ENCODE measurements around the gene KIF5B. TPM values are rescaled to one million over a fixed set of nuclear protein-coding genes. Genes with fewer than 3 reads are reported as not detected.

The KIF5B gene
- total and polyA plus RNA-seq, 9 of the 15 experiments (the other 6 are each of a cell fraction or from before 2014, with no cell fraction given), result 24.4 to 94.4 (median 68.9) TPM

GRCh38 chr10:31990937-31991336 lies 65.3 kb downstream of the KIF5B start (continued):
- TF ChIP-seq TSHZ1 (CRISPR knock-in tag; IDR thresholded peaks at IDR 0.05) (no peak), CHCHD3 (CRISPR knock-in tag; IDR thresholded peaks at IDR 0.05) (no peak), CBFB (CRISPR knock-in tag; IDR thresholded peaks at IDR 0.05) (no peak), KLF6 (CRISPR knock-in tag; IDR thresholded peaks at IDR 0.05; ENCODE audit: borderline replicate concordance) (no peak), MTA3 (IDR thresholded peaks at IDR 0.05; ENCODE audit: borderline replicate concordance) (no peak), ZNF407 (IDR thresholded peaks at IDR 0.05; ENCODE audit: low read depth) (no peak), ZNF512 (tag; IDR thresholded peaks at IDR 0.05) (no peak), TAF9B (IDR thresholded peaks at IDR 0.05; ENCODE audit: partially characterized antibody) (no peak), NR1H2 (CRISPR knock-in tag; IDR thresholded peaks at IDR 0.05) (no peak), EWSR1 (IDR thresholded peaks at IDR 0.05; ENCODE audit: borderline replicate concordance, low read depth, partially characterized antibody) (no peak), ZNF75A (CRISPR knock-in tag; IDR thresholded peaks at IDR 0.05) (no peak), DEAF1 (CRISPR knock-in tag; IDR thresholded peaks at IDR 0.05) (no peak)

Data from K562 (cell line).